WTC11 (cell line): ENCODE measurements around the gene NAT9.

Experiments used
- CREM ChIP-seq: sonication (generic); formaldehyde crosslinking; IDR thresholded peaks from 2 replicates; pipeline ENCODE4 v1.8.1; 2022; ENCODE audit warnings: mild to moderate bottlenecking, missing genetic modification reagents, moderate library complexity
- CTCF ChIP-seq: fragments of 200-600 bp; IDR thresholded peaks from 2 replicates; pipeline ENCODE4 v1.8.0; 2022; ENCODE audit warnings: antibody characterized with exemption
- FOXP4 ChIP-seq: sonication (generic); formaldehyde crosslinking; IDR thresholded peaks from 2 replicates; pipeline ENCODE4 v1.8.0; 2022; ENCODE audit warnings: mild to moderate bottlenecking, missing genetic modification reagents
- HMGXB4 ChIP-seq: sonication (generic); formaldehyde crosslinking; IDR thresholded peaks from 2 replicates; pipeline ENCODE4 v1.8.1; 2023; ENCODE audit warnings: mild to moderate bottlenecking, moderate library complexity, missing genetic modification reagents
- JUN ChIP-seq: sonication (generic); formaldehyde crosslinking; IDR thresholded peaks from 2 replicates; pipeline ENCODE4 v1.8.0; 2023; ENCODE audit warnings: mild to moderate bottlenecking, missing genetic modification reagents
- MAX ChIP-seq: sonication (generic); formaldehyde crosslinking; IDR thresholded peaks from 2 replicates; pipeline ENCODE4 v1.8.0; 2022; ENCODE audit warnings: mild to moderate bottlenecking, missing genetic modification reagents
- NFATC4 ChIP-seq: fragments of 250-450 bp; sonication (Bioruptor Pico); IDR thresholded peaks from 2 replicates; pipeline ENCODE4 v1.9.0; 2021; ENCODE audit warnings: mild to moderate bottlenecking
- NFYB ChIP-seq: sonication (generic); formaldehyde crosslinking; conservative IDR thresholded peaks from 2 replicates; pipeline ENCODE4 v1.8.0; 2022; ENCODE audit warnings: low read depth, missing genetic modification reagents
- TEAD4 ChIP-seq: sonication (generic); formaldehyde crosslinking; IDR thresholded peaks from 2 replicates; pipeline ENCODE4 v1.8.0; 2022; ENCODE audit warnings: mild to moderate bottlenecking, missing genetic modification reagents
- ZNF281 ChIP-seq: sonication (generic); formaldehyde crosslinking; IDR thresholded peaks from 2 replicates; pipeline ENCODE4 v1.8.0; 2023; ENCODE audit warnings: mild to moderate bottlenecking, missing genetic modification reagents
- TF ChIP-seq, protein P1 (sequence below): sonication (generic); formaldehyde crosslinking; IDR thresholded peaks from 2 replicates; pipeline ENCODE4 v1.8.1; 2022; ENCODE audit warnings: mild to moderate bottlenecking, moderate library complexity, missing genetic modification reagents
- TF ChIP-seq, protein P2 (sequence below): sonication (generic); formaldehyde crosslinking; IDR thresholded peaks from 2 replicates; pipeline ENCODE4 v1.8.0; 2023; ENCODE audit warnings: missing genetic modification reagents
- TF ChIP-seq, protein P3 (sequence below): sonication (generic); formaldehyde crosslinking; IDR thresholded peaks from 2 replicates; pipeline ENCODE4 v1.8.1; 2022; ENCODE audit warnings: low read depth, missing genetic modification reagents, borderline replicate concordance

DNA sequence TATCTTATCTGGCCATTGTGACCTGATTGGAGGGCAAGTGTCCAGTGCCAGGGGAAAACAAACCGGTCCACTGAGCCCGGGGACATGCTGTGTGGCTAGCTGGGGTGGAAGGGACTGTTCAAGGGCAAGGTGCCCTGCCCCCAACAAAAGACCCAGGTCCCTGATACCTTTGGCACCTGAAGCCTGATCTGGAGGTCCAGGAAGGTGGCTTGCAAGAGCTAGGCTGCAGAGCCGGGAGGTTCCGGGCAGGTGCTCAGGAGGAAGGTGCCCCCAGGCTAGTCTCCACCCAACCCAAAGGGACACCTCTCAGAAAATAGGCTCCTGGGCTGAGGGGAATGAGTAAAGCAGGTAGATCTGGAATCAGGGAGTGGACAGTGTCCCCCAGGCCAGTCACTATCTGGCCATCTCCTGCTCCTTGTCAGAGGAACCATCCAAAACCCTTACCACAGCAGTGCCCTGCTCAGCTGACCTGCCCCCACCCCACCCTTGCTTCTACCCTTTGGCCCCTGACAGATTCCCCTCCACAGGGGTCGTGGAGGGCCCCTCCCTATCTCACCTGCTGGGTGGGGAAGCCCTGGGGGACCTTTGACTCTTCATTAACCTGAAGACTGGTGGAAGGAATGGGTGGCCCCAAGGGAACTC lies 6.2 kb downstream of the NAT9 start:
- TF ChIP-seq CREM = no peak
- no peak for TF ChIP-seq NFATC4 (CRISPR knock-in tag)
- TF ChIP-seq MAX (CRISPR knock-in tag) = no peak
- no peak for TF ChIP-seq CTCF
- TF ChIP-seq TEAD4 (CRISPR knock-in tag) = no peak
- TF ChIP-seq HMGXB4 (CRISPR knock-in tag) = no peak
- TF ChIP-seq, protein P1, sequence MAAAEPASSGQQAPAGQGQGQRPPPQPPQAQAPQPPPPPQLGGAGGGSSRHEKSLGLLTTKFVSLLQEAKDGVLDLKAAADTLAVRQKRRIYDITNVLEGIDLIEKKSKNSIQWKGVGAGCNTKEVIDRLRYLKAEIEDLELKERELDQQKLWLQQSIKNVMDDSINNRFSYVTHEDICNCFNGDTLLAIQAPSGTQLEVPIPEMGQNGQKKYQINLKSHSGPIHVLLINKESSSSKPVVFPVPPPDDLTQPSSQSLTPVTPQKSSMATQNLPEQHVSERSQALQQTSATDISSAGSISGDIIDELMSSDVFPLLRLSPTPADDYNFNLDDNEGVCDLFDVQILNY (CRISPR knock-in tag) = no peak
- TF ChIP-seq, protein P2, sequence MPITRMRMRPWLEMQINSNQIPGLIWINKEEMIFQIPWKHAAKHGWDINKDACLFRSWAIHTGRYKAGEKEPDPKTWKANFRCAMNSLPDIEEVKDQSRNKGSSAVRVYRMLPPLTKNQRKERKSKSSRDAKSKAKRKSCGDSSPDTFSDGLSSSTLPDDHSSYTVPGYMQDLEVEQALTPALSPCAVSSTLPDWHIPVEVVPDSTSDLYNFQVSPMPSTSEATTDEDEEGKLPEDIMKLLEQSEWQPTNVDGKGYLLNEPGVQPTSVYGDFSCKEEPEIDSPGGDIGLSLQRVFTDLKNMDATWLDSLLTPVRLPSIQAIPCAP = no peak
- TF ChIP-seq, protein P3, sequence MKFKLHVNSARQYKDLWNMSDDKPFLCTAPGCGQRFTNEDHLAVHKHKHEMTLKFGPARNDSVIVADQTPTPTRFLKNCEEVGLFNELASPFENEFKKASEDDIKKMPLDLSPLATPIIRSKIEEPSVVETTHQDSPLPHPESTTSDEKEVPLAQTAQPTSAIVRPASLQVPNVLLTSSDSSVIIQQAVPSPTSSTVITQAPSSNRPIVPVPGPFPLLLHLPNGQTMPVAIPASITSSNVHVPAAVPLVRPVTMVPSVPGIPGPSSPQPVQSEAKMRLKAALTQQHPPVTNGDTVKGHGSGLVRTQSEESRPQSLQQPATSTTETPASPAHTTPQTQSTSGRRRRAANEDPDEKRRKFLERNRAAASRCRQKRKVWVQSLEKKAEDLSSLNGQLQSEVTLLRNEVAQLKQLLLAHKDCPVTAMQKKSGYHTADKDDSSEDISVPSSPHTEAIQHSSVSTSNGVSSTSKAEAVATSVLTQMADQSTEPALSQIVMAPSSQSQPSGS = no peak
- no peak for TF ChIP-seq JUN (CRISPR knock-in tag)
- TF ChIP-seq FOXP4 (CRISPR knock-in tag) = no peak
- TF ChIP-seq NFYB (CRISPR knock-in tag) = no peak
- no peak for TF ChIP-seq ZNF281 (CRISPR knock-in tag)
